Osteoblast (primary cell): ENCODE measurements around the gene SAMD11. TPM values are rescaled to one million over a fixed set of nuclear protein-coding genes. Genes with fewer than 3 reads are reported as not detected.

Source experiments
- DNase-seq: peaks from one replicate; pipeline ENCODE4 v3.0.0; 2011; ENCODE audit warnings: low spot score, mixed read lengths; ENCODE audit not compliant: insufficient read length; ENCODE audit errors: missing footprints
- H2AFZ ChIP-seq: 2 replicates; pipeline ENCODE4 v1.6.0; 2011; ENCODE audit warnings: mild to moderate bottlenecking, low read length
- H3K27ac ChIP-seq: 2 replicates; pipeline ENCODE4 v1.5.1; 2011; ENCODE audit warnings: mild to moderate bottlenecking, low read depth, low read length, moderate library complexity
- H3K27me3 ChIP-seq: 2 replicates; pipeline ENCODE4 v1.6.0; 2012; ENCODE audit warnings: mild to moderate bottlenecking, control low read depth, inconsistent platforms, low read length, moderate library complexity; ENCODE audit not compliant: insufficient read depth
- H3K36me3 ChIP-seq: 2 replicates; pipeline ENCODE4 v1.5.1; 2011; ENCODE audit warnings: mild to moderate bottlenecking, low read length, control low read depth, moderate library complexity; ENCODE audit not compliant: insufficient read depth
- H3K4me1 ChIP-seq: 2 replicates; pipeline ENCODE4 v1.5.1; 2011; ENCODE audit warnings: mild to moderate bottlenecking, low read length, control low read depth, moderate library complexity; ENCODE audit not compliant: insufficient read depth
- H3K4me2 ChIP-seq: 2 replicates; pipeline ENCODE4 v1.6.0; 2011; ENCODE audit warnings: mild to moderate bottlenecking, low read length; ENCODE audit not compliant: insufficient read depth
- H3K4me3 ChIP-seq: fragments of 200-600 bp; sonication (generic); 3 replicates; pipeline ENCODE4 v1.5.1; 2012; ENCODE audit warnings: mild to moderate bottlenecking, low read length, inconsistent platforms; ENCODE audit not compliant: insufficient read depth
- H3K79me2 ChIP-seq: 2 replicates; pipeline ENCODE4 v1.6.0; 2012; ENCODE audit warnings: mild to moderate bottlenecking, low read length, control low read depth, inconsistent platforms; ENCODE audit not compliant: insufficient read depth
- H3K9me3 ChIP-seq: 2 replicates; pipeline ENCODE4 v1.5.1; 2011; ENCODE audit warnings: low read depth, low read length, control low read depth
- H4K20me1 ChIP-seq: 2 replicates; pipeline ENCODE4 v1.6.0; 2012; ENCODE audit warnings: mild to moderate bottlenecking, low read length, control low read depth; ENCODE audit not compliant: insufficient read depth
- CTCF ChIP-seq: IDR thresholded peaks from 2 replicates; pipeline ENCODE4 v1.5.1; 2011; ENCODE audit warnings: mild to moderate bottlenecking, low read depth, low read length, moderate library complexity; ENCODE audit errors: extremely low read depth
- total RNA-seq: library from RNA; depleted of rRNA; stranded (reverse); fragments of >200 nt; gene quantifications from 2 replicates; pipeline ENCODE4 v1.2.3, GENCODE V29; 2012

SAMD11 gene
- total RNA-seq, 1 donor = 8.3 TPM

DNA sequence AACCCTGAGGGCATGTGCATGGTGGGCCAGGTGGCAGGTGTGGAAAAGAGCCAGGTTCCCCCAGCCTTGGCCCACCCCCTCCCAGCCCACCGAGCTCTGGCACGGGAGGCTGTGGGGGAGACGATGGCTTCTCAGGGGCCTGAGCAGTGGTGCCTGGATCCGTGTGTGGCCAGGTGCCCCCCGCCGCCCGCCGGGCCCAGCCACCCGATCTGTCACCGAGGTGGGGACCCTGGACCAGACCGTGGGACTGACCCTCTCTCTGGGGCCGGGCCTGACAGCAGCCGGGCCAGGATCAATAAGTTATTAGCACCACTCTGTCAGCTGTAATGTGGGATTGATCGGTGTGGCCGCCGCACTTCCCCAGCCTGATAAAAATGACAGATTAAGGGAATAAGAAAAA lies 13.8 kb downstream of the SAMD11 start:
- TF ChIP-seq CTCF = no peak
- peaks cover 28% of the 10 kb centered on the region for H3K4me1 ChIP-seq

GRCh38 chr1:938088-938683 lies 14.5 kb downstream of the SAMD11 start:
- H3K4me1 ChIP-seq = peaks cover 28% of the 10 kb centered on the region
- H2AFZ ChIP-seq = no peak overlapping the region

More for the DNA sequence above, 13.8 kb downstream of the SAMD11 start:
- Histone ChIP-seq H2AFZ (no peak overlapping the region), H3K36me3 (peaks cover 3% of the 10 kb centered on the region), H4K20me1 (peaks cover 5% of the 10 kb centered on the region), H3K27ac (no peak overlapping the region), H3K4me3 (no peak overlapping the region), H3K9me3 (no peaks in the 10 kb centered on the region), H3K4me2 (no peak overlapping the region), H3K27me3 (no peaks in the 10 kb centered on the region), H3K79me2 (no peaks in the 10 kb centered on the region)
- no peak for DNase-seq

GRCh38 chr1:938711-939489 lies 15.2 kb downstream of the SAMD11 start:
- H3K9me3 ChIP-seq = no peaks in the 10 kb centered on the region
- TF ChIP-seq CTCF = no peak
- H3K27ac ChIP-seq = no peak overlapping the region
- H3K36me3 ChIP-seq = peaks cover 3% of the 10 kb centered on the region
- no peaks in the 10 kb centered on the region for H3K27me3 ChIP-seq
- peaks cover 5% of the 10 kb centered on the region for H4K20me1 ChIP-seq
- no peak overlapping the region for H3K4me3 ChIP-seq
- H3K4me2 ChIP-seq = no peak overlapping the region
- no peak for DNase-seq
- no peaks in the 10 kb centered on the region for H3K79me2 ChIP-seq
- peaks cover 28% of the 10 kb centered on the region for H3K4me1 ChIP-seq
- H2AFZ ChIP-seq = no peak overlapping the region

More at GRCh38 chr1:938088-938683, 14.5 kb downstream of the SAMD11 start:
- Histone ChIP-seq H3K4me2 (no peak overlapping the region), H3K36me3 (peaks cover 3% of the 10 kb centered on the region), H3K27me3 (no peaks in the 10 kb centered on the region), H3K27ac (no peak overlapping the region), H4K20me1 (peaks cover 5% of the 10 kb centered on the region), H3K9me3 (no peaks in the 10 kb centered on the region), H3K79me2 (no peaks in the 10 kb centered on the region), H3K4me3 (no peak overlapping the region)
- DNase-seq = peak; percentile 98
- peak; percentile 45 for TF ChIP-seq CTCF

DNA sequence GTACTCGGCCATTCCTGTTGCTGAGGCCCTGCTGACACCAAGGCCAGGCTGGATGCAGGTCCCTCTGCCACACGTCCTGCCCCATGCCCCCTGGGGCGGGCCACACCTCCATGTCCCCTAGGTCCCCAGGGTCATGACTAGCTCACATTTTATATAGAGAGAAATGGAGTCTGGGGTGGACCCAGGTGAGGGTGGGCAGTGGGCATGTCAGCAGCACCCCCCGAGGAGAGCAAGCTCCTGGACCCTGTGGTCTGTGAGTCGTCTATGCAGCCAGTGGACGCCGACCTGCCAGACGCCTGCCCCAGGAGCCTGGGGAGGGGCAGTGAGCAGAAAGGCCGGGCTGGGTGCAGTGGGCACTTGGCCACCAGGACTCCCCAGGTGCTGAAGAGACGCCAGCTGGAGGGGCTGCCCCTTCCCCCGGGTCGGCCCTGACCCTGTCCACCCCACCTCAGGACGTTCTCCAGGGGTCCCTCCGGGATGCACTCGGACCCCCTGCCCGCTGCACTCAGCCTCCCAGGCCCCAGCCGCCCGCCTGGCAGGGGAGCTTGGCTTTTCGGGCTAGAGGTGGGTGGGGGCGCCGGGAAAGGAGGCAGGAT lies 15.9 kb downstream of the SAMD11 start:
- no peak overlapping the region for H2AFZ ChIP-seq
- peaks cover 5% of the 10 kb centered on the region for H4K20me1 ChIP-seq
- H3K27ac ChIP-seq = no peak overlapping the region
- no peak overlapping the region for H3K4me3 ChIP-seq
- H3K27me3 ChIP-seq = no peaks in the 10 kb centered on the region
- no peaks in the 10 kb centered on the region for H3K79me2 ChIP-seq
- peak overlapping the region; percentile 18 for H3K4me2 ChIP-seq
- no peak for DNase-seq
- peaks cover 3% of the 10 kb centered on the region for H3K36me3 ChIP-seq
- TF ChIP-seq CTCF = no peak
- peaks cover 28% of the 10 kb centered on the region for H3K4me1 ChIP-seq
- H3K9me3 ChIP-seq = no peaks in the 10 kb centered on the region
